Subcutaneous abdominal adipose tissue (tissue), 5 donors: Measurements from ENCODE around the gene CYP11A1.
A peak's percentile ranks its signal among the peaks of the same experiment; 100 is the strongest.
"Not testable (repeated sequence)": the region's sequence is repeated elsewhere in the genome, so short reads cannot be mapped to it uniquely, and the experiment has no call there.

Experiments
- H3K27ac ChIP-seq: one replicate; pipeline ENCODE4 v1.7.0; 2013; ENCODE audit warnings: low read depth, mild to moderate bottlenecking, inconsistent platforms, low read length, moderate library complexity
- H3K27me3 ChIP-seq, 5 donors: one replicate each; pipeline ENCODE4 v1.7.0; 2013; ENCODE audit warnings: low read length in 5 of 5, inconsistent platforms in 1 of 5; ENCODE audit not compliant: control insufficient read depth in 5 of 5, insufficient read depth in 4 of 5
- H3K36me3 ChIP-seq, 5 donors: one replicate each; pipeline ENCODE4 v1.7.0; 2013; ENCODE audit warnings: low read length in 5 of 5; ENCODE audit not compliant: control insufficient read depth in 5 of 5, insufficient read depth in 5 of 5
- H3K4me1 ChIP-seq, 5 donors: one replicate each; pipeline ENCODE4 v1.7.0; 2013; ENCODE audit warnings: low read length in 5 of 5, mild to moderate bottlenecking in 3 of 5, moderate library complexity in 1 of 5; ENCODE audit not compliant: control insufficient read depth in 5 of 5, insufficient read depth in 5 of 5
- H3K4me3 ChIP-seq, 5 donors: one replicate each; pipeline ENCODE4 v1.7.0; 2013; ENCODE audit warnings: low read length in 5 of 5, low read depth in 1 of 5
- H3K9ac ChIP-seq, 5 donors: one replicate each; pipeline ENCODE4 v1.7.0; 2013; ENCODE audit warnings: low read length in 5 of 5, mild to moderate bottlenecking in 4 of 5, moderate library complexity in 3 of 5
- H3K9me3 ChIP-seq, 5 donors: one replicate each; pipeline ENCODE4 v1.7.0; 2013; ENCODE audit warnings: low read length in 5 of 5; ENCODE audit not compliant: control insufficient read depth in 5 of 5
- donor health status: healthy.
- donor health status: healthy.
- donor health status: healthy.
- donor health status: healthy.
- donor health status: healthy.

Gene CYP11A1

DNA sequence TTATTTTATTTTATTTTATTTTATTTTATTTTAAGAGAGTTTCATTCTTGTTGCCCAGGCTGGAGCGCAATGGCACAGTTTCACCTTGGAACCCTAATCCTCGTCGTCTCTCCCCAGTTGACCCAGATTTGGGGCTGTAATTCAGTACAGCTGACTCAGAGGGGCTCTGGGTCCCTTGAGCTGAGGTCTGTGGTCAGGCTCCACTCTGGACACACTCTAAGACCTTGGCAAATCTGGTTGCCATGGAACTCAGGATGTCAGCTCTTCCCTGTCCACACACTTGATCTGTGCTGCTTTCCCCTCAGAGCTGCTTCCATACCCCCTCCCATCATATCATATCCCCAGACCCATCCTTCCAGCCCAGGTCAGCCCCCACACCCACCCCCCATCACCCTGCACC, 675 bp upstream of the CYP11A1 start:
- Histone ChIP-seq H3K27ac (no peak overlapping the region), H3K9ac (no peak overlapping the region), H3K9me3 (no peaks in the 10 kb centered on the region), H3K27me3 (peaks cover 0 to 7% (median 0%) of the 10 kb centered on the region in 5 donors), H3K4me3 (no peak overlapping the region), H3K4me1 (peaks cover 2 to 20% (median 14%) of the 10 kb centered on the region in 5 donors), H3K36me3 (no peaks in the 10 kb centered on the region)

DNA sequence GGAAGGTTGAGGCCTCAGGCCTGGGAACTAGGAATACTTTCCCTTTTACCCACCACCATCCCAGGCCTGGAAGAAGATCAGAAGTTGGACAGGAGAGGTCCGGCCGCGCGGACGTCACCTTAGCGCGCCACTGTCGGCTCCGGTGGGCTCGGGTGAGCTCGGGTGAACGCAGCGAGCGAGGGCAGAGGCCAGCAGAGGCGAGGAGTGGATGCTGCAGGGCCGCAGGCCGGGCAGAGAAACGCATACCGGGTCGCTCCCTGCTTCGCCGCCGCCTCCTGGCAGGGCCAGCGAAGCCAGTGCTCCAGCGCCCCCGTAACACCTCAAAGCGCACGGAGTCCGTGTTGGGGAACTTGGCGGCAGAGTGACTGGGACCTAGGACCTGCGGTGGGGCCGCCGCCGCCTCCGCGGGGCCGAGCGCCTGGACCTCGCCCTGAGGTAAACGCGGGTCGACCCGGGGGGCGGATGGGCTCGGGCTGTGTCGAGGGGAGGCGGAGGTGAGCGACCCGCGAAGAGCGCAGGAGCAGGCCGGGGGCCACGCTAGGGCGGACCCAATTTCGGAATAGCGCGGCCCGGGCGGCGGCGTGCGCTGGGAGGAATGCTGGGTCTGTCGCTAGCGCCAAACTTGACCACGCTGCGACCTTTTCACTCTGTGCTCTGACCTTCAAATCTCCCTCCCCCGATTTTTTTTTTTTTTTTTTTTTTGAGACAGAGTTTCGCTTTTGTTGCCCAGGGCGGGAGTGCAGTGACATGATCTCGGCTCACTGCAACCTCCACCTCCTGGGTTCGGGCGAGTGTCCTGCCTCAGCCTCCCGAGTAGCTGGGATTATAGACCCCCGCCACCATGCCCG, 1.6 kb downstream of the CYP11A1 start:
- Histone ChIP-seq H3K9me3 (no peaks in the 10 kb centered on the region), H3K4me1 (peaks cover 2 to 20% (median 14%) of the 10 kb centered on the region in 5 donors), H3K9ac (peak overlapping the region in 4 of 5 donors; percentile 45 to 74 (median 56)), H3K4me3 (peak overlapping the region; percentile 62 to 74 (median 65)), H3K27ac (no peak overlapping the region), H3K36me3 (no peaks in the 10 kb centered on the region), H3K27me3 (peaks cover 0 to 7% (median 0%) of the 10 kb centered on the region in 5 donors)

DNA sequence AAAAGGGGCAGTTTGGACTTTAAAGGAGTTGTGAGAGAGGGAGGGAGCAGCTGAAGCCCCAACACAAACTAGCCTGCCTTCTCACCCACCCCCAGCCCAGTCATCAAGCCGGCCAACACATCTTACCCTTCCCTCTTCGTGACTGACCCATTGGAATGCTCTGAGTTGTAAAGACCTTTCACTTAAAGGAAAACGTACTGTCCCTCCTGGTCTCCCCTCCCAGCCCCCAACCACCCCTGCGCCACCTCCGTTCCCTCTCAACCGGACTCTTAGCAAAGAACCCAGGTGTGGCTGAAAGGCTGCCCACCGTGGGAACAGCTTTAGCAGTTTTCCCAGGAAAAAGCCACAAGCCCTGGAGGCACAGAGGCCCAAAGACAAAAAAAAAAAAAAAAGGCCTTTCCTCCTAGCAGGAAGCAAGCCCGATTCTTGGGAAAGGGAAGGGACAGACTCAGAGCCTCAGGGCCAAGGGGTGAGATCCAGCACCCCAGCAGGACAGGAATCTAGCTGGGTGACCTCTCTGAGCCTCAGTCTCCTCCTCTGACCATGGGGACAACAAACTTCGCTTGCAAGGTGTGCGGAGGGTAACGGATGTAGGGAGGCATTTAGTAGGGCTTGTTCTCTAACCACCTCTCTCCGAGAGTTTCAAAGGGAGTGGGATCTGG, 2.4 kb downstream of the CYP11A1 start:
- no peaks in the 10 kb centered on the region for H3K36me3 ChIP-seq
- no peak overlapping the region for H3K27ac ChIP-seq
- peak overlapping the region; percentile 16 to 74 (median 45) for H3K9ac ChIP-seq
- H3K27me3 ChIP-seq, result peaks cover 0 to 7% (median 0%) of the 10 kb centered on the region in 5 donors
- H3K4me1 ChIP-seq, result peaks cover 2 to 20% (median 14%) of the 10 kb centered on the region in 5 donors
- peak overlapping the region; percentile 62 to 74 (median 65) for H3K4me3 ChIP-seq
- no peaks in the 10 kb centered on the region for H3K9me3 ChIP-seq

- Histone ChIP-seq H3K9me3 (no peaks in the 10 kb centered on the region), H3K4me3 (no peak overlapping the region), H3K9ac (no peak overlapping the region), H3K27ac (no peak overlapping the region), H3K36me3 (no peaks in the 10 kb centered on the region), H3K4me1 (peaks cover 2 to 15% (median 11%) of the 10 kb centered on the region in 5 donors), H3K27me3 (peaks cover 0 to 5% (median 0%) of the 10 kb centered on the region in 5 donors)
Measured at GRCh38 chr15:74362482-74362881, 5.0 kb downstream of the CYP11A1 start.

- H3K4me3 ChIP-seq, H3K9me3 ChIP-seq, H3K36me3 ChIP-seq, H3K27ac ChIP-seq, H3K9ac ChIP-seq, H3K27me3 ChIP-seq, H3K4me1 ChIP-seq: not testable (repeated sequence)
Measured at GRCh38 chr15:74360855-74361254, 6.6 kb downstream of the CYP11A1 start.

GRCh38 chr15:74359376-74359775, 8.1 kb downstream of the CYP11A1 start:
- not testable (repeated sequence) for H3K36me3 ChIP-seq, H3K27ac ChIP-seq, H3K27me3 ChIP-seq, H3K9ac ChIP-seq, H3K9me3 ChIP-seq, H3K4me1 ChIP-seq, H3K4me3 ChIP-seq

- not testable (repeated sequence) for H3K4me1 ChIP-seq, H3K27ac ChIP-seq, H3K27me3 ChIP-seq, H3K36me3 ChIP-seq, H3K9me3 ChIP-seq, H3K4me3 ChIP-seq, H3K9ac ChIP-seq
Measured at GRCh38 chr15:74357514-74357913, 9.9 kb downstream of the CYP11A1 start.

DNA sequence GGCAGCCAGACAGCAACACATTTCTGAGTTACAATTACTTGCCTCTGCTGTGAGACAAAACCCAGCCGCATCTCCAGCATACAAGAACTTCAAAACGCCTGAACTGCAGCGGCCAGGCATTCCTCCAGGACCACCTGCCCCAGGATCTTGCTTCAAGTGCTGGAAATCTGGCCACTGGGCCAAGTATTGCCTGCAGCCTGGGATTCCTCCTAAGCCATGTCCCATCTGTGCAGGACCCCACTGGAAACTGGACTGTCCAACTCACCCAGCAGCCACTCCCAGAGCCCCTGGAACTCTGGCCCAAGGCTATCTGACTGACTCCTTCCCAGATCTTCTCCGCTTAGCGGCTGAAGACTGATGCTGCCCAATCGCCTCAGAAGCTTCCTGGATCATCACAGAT, 11.4 kb downstream of the CYP11A1 start:
- not testable (repeated sequence) for H3K4me1 ChIP-seq, H3K9me3 ChIP-seq, H3K36me3 ChIP-seq, H3K9ac ChIP-seq, H3K27me3 ChIP-seq, H3K27ac ChIP-seq, H3K4me3 ChIP-seq

DNA sequence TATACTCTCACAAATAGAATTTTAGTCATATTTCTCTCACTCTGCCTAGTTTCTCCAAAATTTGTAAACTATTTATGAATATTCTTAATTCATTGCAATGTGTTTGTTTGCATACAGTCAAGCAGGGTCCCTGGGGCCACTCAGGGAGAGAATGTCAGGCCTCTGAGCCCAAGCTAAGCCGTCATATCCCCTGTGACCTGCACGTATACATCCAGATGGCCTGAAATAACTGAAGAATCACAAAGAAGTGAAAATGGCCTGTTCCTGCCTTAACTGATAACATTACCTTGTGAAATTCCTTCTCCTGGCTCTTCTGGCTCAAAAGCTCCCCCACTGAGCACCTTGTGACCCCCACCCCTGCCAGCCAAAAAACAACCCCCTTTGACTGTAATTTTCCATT, 13.5 kb downstream of the CYP11A1 start:
- H3K9me3 ChIP-seq, H3K27ac ChIP-seq, H3K9ac ChIP-seq, H3K4me3 ChIP-seq, H3K36me3 ChIP-seq, H3K4me1 ChIP-seq, H3K27me3 ChIP-seq: not testable (repeated sequence)

GRCh38 chr15:74352393-74352910, 15.0 kb downstream of the CYP11A1 start:
- Histone ChIP-seq H3K9ac (no peak overlapping the region), H3K4me3 (no peak overlapping the region), H3K27me3 (no peaks in the 10 kb centered on the region), H3K27ac (no peak overlapping the region), H3K36me3 (no peaks in the 10 kb centered on the region), H3K9me3 (peaks cover 0 to 4% (median 0%) of the 10 kb centered on the region in 5 donors), H3K4me1 (no peaks in the 10 kb centered on the region)
